ENCODE measurements around the gene DPY19L3. TPM values are rescaled to one million over a fixed set of nuclear protein-coding genes. Genes with fewer than 3 reads are reported as not detected.

The DPY19L3 gene
- total RNA-seq (10 to 100 TPM; 11.1 to 17.4 (median 15.5) TPM), total RNA-seq (9.4 to 33.3 (median 16.6) reads per million in 29 experiments)
- 11.3 TPM for total RNA-seq (2013)

- H3K4me1 ChIP-seq (ENCODE audit: control insufficient read depth in 1 of 2, extremely low read depth in 1 of 2, insufficient read depth in 2 of 2, low read length in 2 of 2): peaks cover 0 to 18% of the 10 kb centered on the region in 2 experiments
- Mint-ChIP-seq H3K4me3 (peak within 1 kb of the TSS; percentile 80 to 89 (median 85)), H3K9me3 (no peaks in the 10 kb centered on the region), H3K36me3 (peaks cover 9% of the 10 kb centered on the region), H3K27me3 (no peaks in the 10 kb centered on the region), H3K27ac (peak within 1 kb of the TSS; percentile 85 to 91), H3K4me1 (peaks cover 14 to 26% (median 17%) of the 10 kb centered on the region in 3 donors)
- ChIA-PET POLR2A (interaction anchor here (0.6 to 0.7 kb wide), 2 partner anchors 297 to 675 kb away, joined by 3 to 4 read pairs; no protein-coding TSS in a partner anchor), CTCF (interaction anchor here in 1 of 2 donors (0.7 kb wide), 1 partner anchor 60 kb away, joined by 3 read pairs; the partner anchor contains the start of gene ZNF507)
- DNase-seq: peak; percentile 62 to 91 (median 77)
- peak within 1 kb of the TSS; percentile 74 to 78 for H3K4me3 ChIP-seq (ENCODE audit: control insufficient read depth in 1 of 2, extremely low read depth in 1 of 2, low read length in 1 of 2)
- H3K9me3 ChIP-seq: no peaks in the 10 kb centered on the region
- ATAC-seq (replicated peaks in 1 of 4): peak; percentile 90 to 92 (median 91)
- WGBS (ENCODE audit: insufficient coverage): under 1% methylated on average over 94 of the region's 104 CpGs
- no peaks in the 10 kb centered on the region for H3K27me3 ChIP-seq (replicated peaks in 1 of 2; ENCODE audit: control insufficient read depth in 2 of 2, extremely low read depth in 1 of 2, insufficient read depth in 2 of 2, low read length in 1 of 2)
- H3K27ac ChIP-seq (ENCODE audit: low read length): peak within 1 kb of the TSS; percentile 78
- peaks cover 0 to 6% of the 10 kb centered on the region in 2 donors for H3K36me3 ChIP-seq (ENCODE audit: control insufficient read depth in 2 of 2, extremely low read depth in 1 of 2, insufficient read depth in 1 of 2, low read length in 1 of 2)
Observed at GRCh38 chr19:32405431-32406160, at the start of gene DPY19L3. Gene DPY19L3, plus strand, starts transcription at chr19:32405770. Its CDS starts 2,484 bp downstream, at chr19:32408254.

GRCh38 chr19:32357720-32358119 is 47.9 kb upstream of the DPY19L3 start:
- Histone ChIP-seq H3K27ac (ENCODE audit: low read length) (no peak overlapping the region), H3K36me3 (ENCODE audit: control insufficient read depth in 2 of 2, extremely low read depth in 1 of 2, insufficient read depth in 1 of 2, low read length in 1 of 2) (peaks cover 13 to 82% of the 10 kb centered on the region in 2 donors), H3K4me1 (ENCODE audit: control insufficient read depth in 1 of 2, extremely low read depth in 1 of 2, insufficient read depth in 2 of 2, low read length in 2 of 2) (peaks cover 0 to 7% of the 10 kb centered on the region in 2 experiments), H3K9me3 (no peaks in the 10 kb centered on the region), H3K27me3 (replicated peaks in 1 of 2; ENCODE audit: control insufficient read depth in 2 of 2, extremely low read depth in 1 of 2, insufficient read depth in 2 of 2, low read length in 1 of 2) (no peaks in the 10 kb centered on the region), H3K4me3 (ENCODE audit: control insufficient read depth in 1 of 2, extremely low read depth in 1 of 2, low read length in 1 of 2) (no peak overlapping the region)
- no CpG with 5 or more reads among the region's 2 CpGs for WGBS (ENCODE audit: insufficient coverage)
- ChIA-PET POLR2A (no interaction called here), CTCF (no interaction called here)
- Mint-ChIP-seq H3K4me1 (peaks cover 44 to 80% (median 71%) of the 10 kb centered on the region in 3 donors), H3K9me3 (no peaks in the 10 kb centered on the region), H3K27me3 (no peaks in the 10 kb centered on the region), H3K4me3 (no peak overlapping the region), H3K36me3 (peaks cover 70% of the 10 kb centered on the region), H3K27ac (no peak overlapping the region)
- ATAC-seq (replicated peaks in 1 of 4) (no peak), DNase-seq (no peak)

- 100% methylated on average over 1 of the region's 5 CpGs for WGBS (ENCODE audit: insufficient coverage)
- Mint-ChIP-seq H3K36me3 (peaks cover 68% of the 10 kb centered on the region), H3K27me3 (no peaks in the 10 kb centered on the region), H3K27ac (peak overlapping the region in 1 of 2 donors; percentile 5), H3K9me3 (no peaks in the 10 kb centered on the region), H3K4me1 (peaks cover 49 to 78% (median 73%) of the 10 kb centered on the region in 3 donors), H3K4me3 (no peak overlapping the region)
- Histone ChIP-seq H3K4me1 (ENCODE audit: control insufficient read depth in 1 of 2, extremely low read depth in 1 of 2, insufficient read depth in 2 of 2, low read length in 2 of 2) (peaks cover 0 to 7% of the 10 kb centered on the region in 2 experiments), H3K4me3 (ENCODE audit: control insufficient read depth in 1 of 2, extremely low read depth in 1 of 2, low read length in 1 of 2) (no peak overlapping the region), H3K9me3 (no peaks in the 10 kb centered on the region), H3K27me3 (replicated peaks in 1 of 2; ENCODE audit: control insufficient read depth in 2 of 2, extremely low read depth in 1 of 2, insufficient read depth in 2 of 2, low read length in 1 of 2) (no peaks in the 10 kb centered on the region), H3K36me3 (ENCODE audit: control insufficient read depth in 2 of 2, extremely low read depth in 1 of 2, insufficient read depth in 1 of 2, low read length in 1 of 2) (peaks cover 11 to 81% of the 10 kb centered on the region in 2 donors), H3K27ac (ENCODE audit: low read length) (no peak overlapping the region)
- ChIA-PET CTCF (interaction anchor here in 1 of 2 donors (0.6 kb wide), 1 partner anchor 1014 kb away, joined by 7 read pairs; no protein-coding TSS in a partner anchor), POLR2A (no interaction called here)
- ATAC-seq (replicated peaks in 1 of 4) (no peak), DNase-seq (no peak)
Observed at GRCh38 chr19:32358321-32358720, 47.2 kb upstream of the DPY19L3 start.

GRCh38 chr19:32359581-32359980 is 46.0 kb upstream of the DPY19L3 start:
- Mint-ChIP-seq H3K4me3 (no peak overlapping the region), H3K4me1 (peaks cover 52 to 78% (median 75%) of the 10 kb centered on the region in 3 donors), H3K27ac (no peak overlapping the region), H3K9me3 (no peaks in the 10 kb centered on the region), H3K36me3 (peaks cover 69% of the 10 kb centered on the region), H3K27me3 (no peaks in the 10 kb centered on the region)
- H3K4me3 ChIP-seq (ENCODE audit: control insufficient read depth in 1 of 2, extremely low read depth in 1 of 2, low read length in 1 of 2): no peak overlapping the region
- no peak overlapping the region for H3K27ac ChIP-seq (ENCODE audit: low read length)
- ChIA-PET POLR2A (interaction anchor here in 1 of 2 donors (0.6 kb wide), 1 partner anchor 11 kb away, joined by 3 read pairs; no protein-coding TSS in a partner anchor), CTCF (interaction anchor here in 1 of 2 donors (0.7 kb wide), 1 partner anchor 210 kb away, joined by 8 read pairs; no protein-coding TSS in a partner anchor)
- H3K27me3 ChIP-seq (replicated peaks in 1 of 2; ENCODE audit: control insufficient read depth in 2 of 2, extremely low read depth in 1 of 2, insufficient read depth in 2 of 2, low read length in 1 of 2): no peaks in the 10 kb centered on the region
- 100% methylated on average over 2 of the region's 9 CpGs for whole genome bisulfite sequencing (ENCODE audit: insufficient coverage)
- DNase-seq (no peak), ATAC-seq (replicated peaks in 1 of 4) (no peak)
- no peaks in the 10 kb centered on the region for H3K9me3 ChIP-seq
- H3K36me3 ChIP-seq (ENCODE audit: control insufficient read depth in 2 of 2, extremely low read depth in 1 of 2, insufficient read depth in 1 of 2, low read length in 1 of 2): peaks cover 7 to 80% of the 10 kb centered on the region in 2 donors
- peaks cover 0 to 7% of the 10 kb centered on the region in 2 experiments for H3K4me1 ChIP-seq (ENCODE audit: control insufficient read depth in 1 of 2, extremely low read depth in 1 of 2, insufficient read depth in 2 of 2, low read length in 2 of 2)

- ATAC-seq (replicated peaks in 1 of 4) (no peak), DNase-seq (no peak)
- Histone ChIP-seq H3K9me3 (no peaks in the 10 kb centered on the region), H3K4me1 (ENCODE audit: control insufficient read depth in 1 of 2, extremely low read depth in 1 of 2, insufficient read depth in 2 of 2, low read length in 2 of 2) (peaks cover 0 to 4% of the 10 kb centered on the region in 2 experiments), H3K4me3 (ENCODE audit: control insufficient read depth in 1 of 2, extremely low read depth in 1 of 2, low read length in 1 of 2) (no peak overlapping the region), H3K27me3 (replicated peaks in 1 of 2; ENCODE audit: control insufficient read depth in 2 of 2, extremely low read depth in 1 of 2, insufficient read depth in 2 of 2, low read length in 1 of 2) (no peaks in the 10 kb centered on the region), H3K27ac (ENCODE audit: low read length) (no peak overlapping the region), H3K36me3 (ENCODE audit: control insufficient read depth in 2 of 2, extremely low read depth in 1 of 2, insufficient read depth in 1 of 2, low read length in 1 of 2) (peaks cover 7 to 75% of the 10 kb centered on the region in 2 donors)
- 94% methylated on average over 5 of the region's 9 CpGs for WGBS (ENCODE audit: insufficient coverage)
- peaks cover 72% of the 10 kb centered on the region for H3K36me3 Mint-ChIP-seq
- H3K4me1 Mint-ChIP-seq: peaks cover 54 to 80% (median 74%) of the 10 kb centered on the region in 3 donors
- H3K4me3 Mint-ChIP-seq: no peak overlapping the region
- CTCF ChIA-PET: no interaction called here
- no peaks in the 10 kb centered on the region for H3K27me3 Mint-ChIP-seq
- H3K9me3 Mint-ChIP-seq: no peaks in the 10 kb centered on the region
- H3K27ac Mint-ChIP-seq: no peak overlapping the region
- POLR2A ChIA-PET: no interaction called here
Observed at GRCh38 chr19:32361574-32362317, 43.8 kb upstream of the DPY19L3 start.

- no peak overlapping the region for H3K27ac Mint-ChIP-seq
- peaks cover 74% of the 10 kb centered on the region for H3K36me3 Mint-ChIP-seq
- ATAC-seq (replicated peaks in 1 of 4) (no peak), DNase-seq (no peak)
- 100% methylated on average over 1 of the region's 5 CpGs for WGBS (ENCODE audit: insufficient coverage)
- no peaks in the 10 kb centered on the region for H3K27me3 ChIP-seq (replicated peaks in 1 of 2; ENCODE audit: control insufficient read depth in 2 of 2, extremely low read depth in 1 of 2, insufficient read depth in 2 of 2, low read length in 1 of 2)
- H3K9me3 ChIP-seq: no peaks in the 10 kb centered on the region
- H3K4me3 ChIP-seq (ENCODE audit: control insufficient read depth in 1 of 2, extremely low read depth in 1 of 2, low read length in 1 of 2): no peak overlapping the region
- no peaks in the 10 kb centered on the region for H3K27me3 Mint-ChIP-seq
- no peak overlapping the region for H3K4me3 Mint-ChIP-seq
- H3K9me3 Mint-ChIP-seq: no peaks in the 10 kb centered on the region
- ChIA-PET POLR2A (no interaction called here), CTCF (no interaction called here)
- H3K4me1 ChIP-seq (ENCODE audit: control insufficient read depth in 1 of 2, extremely low read depth in 1 of 2, insufficient read depth in 2 of 2, low read length in 2 of 2): peaks cover 0 to 4% of the 10 kb centered on the region in 2 experiments
- peaks cover 7 to 74% of the 10 kb centered on the region in 2 donors for H3K36me3 ChIP-seq (ENCODE audit: control insufficient read depth in 2 of 2, extremely low read depth in 1 of 2, insufficient read depth in 1 of 2, low read length in 1 of 2)
- peaks cover 60 to 81% (median 76%) of the 10 kb centered on the region in 3 donors for H3K4me1 Mint-ChIP-seq
- no peak overlapping the region for H3K27ac ChIP-seq (ENCODE audit: low read length)
Observed at GRCh38 chr19:32362318-32362691, 43.3 kb upstream of the DPY19L3 start.
